Fibroblast of skin of abdomen (primary cell): ENCODE data around the gene ZNF445. TPM values are rescaled to one million over a fixed set of nuclear protein-coding genes. Genes with fewer than 3 reads are reported as not detected.
"Not testable (repeated sequence)": the region's sequence is repeated elsewhere in the genome, so short reads cannot be mapped to it uniquely, and the experiment has no call there.

ENCODE experiments used
- DNase-seq: peaks from one replicate; pipeline ENCODE4 v3.0.0-alpha.2; 2013
- polyA plus RNA-seq, 2 experiments: library from polyadenylated mRNA; unstranded; fragments of 120-200 nt; gene quantifications; one replicate each; pipeline ENCODE4 v1.2.1, GENCODE V29; 2013; ENCODE audit not compliant: insufficient read length in 2 of 2

ZNF445 gene
- polyA plus RNA-seq (2013, experiment 1 of 2; ENCODE audit: insufficient read length): 8.4 TPM
- 7.4 TPM for polyA plus RNA-seq (2013, experiment 2 of 2; ENCODE audit: insufficient read length)

GRCh38 chr3:44477312-44478030 is at the start of gene ZNF445:
TSS of gene ZNF445 (minus strand) at chr3:44477670. CDS start at chr3:44455549, 22,121 bp downstream.
- peak; percentile 81 for DNase-seq

- DNase-seq: no peak
Observed at GRCh38 chr3:44525060-44525459, 47.6 kb upstream of the ZNF445 start.

DNA sequence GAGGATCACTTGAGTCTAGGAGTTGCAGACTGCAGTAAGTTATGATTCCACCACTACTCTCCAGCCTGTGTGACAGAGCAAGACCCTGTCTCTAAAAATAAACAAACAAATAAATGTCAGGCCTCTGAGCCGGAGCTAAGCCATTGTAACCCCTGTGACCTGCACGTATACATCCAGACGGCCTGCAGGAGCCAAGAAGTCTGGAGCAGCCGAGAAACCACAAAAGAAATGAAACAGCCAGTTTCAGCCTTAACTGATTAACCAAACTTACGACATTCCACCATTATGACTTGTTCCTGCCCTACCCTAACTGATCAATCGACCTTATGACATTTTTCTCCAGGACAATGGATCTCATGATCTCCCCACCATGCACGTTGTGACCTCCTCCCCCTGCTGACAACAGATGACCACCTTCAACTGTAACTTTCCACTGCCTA is 45.0 kb upstream of the ZNF445 start:
- DNase-seq: no peak

DNA sequence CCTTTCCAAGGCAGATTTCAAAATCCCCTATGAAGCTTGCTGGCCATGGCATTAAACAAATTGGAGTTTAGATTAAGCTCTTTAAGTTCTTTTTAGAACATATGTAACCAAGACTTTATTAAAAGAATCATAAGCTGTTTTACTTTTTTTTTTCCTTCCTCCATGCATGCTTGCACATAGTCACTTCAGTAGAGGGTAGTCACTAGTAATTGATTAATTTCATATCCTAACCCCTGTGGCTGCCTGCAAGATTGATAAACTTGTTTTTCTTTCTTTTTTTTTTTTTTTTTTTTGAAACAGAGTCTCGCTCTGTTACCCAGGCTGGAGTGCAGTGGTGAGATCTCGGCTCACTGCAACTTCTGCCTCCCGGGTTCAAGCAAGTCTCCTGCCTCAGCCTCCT is 44.3 kb upstream of the ZNF445 start:
- DNase-seq: no peak

DNA sequence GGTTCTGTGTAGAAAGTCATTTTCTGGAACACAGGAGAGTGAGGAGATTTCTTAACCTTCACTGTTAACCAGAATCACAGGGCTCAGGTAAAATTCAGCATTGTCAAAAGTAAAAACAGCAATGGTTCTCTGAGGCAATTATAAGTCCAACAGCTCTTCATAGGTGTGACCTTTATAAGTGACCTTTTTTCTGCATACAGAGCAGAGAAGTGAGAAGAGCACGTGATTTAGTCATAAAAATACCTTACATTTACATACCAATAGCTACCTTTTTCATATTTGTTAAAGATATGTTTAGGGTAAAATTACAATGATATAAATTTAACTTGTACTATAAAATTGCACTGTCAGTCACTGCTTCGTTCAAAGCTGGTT is 41.3 kb upstream of the ZNF445 start:
- no peak for DNase-seq

GRCh38 chr3:44516230-44516629 is 38.8 kb upstream of the ZNF445 start:
- no peak for DNase-seq

DNA sequence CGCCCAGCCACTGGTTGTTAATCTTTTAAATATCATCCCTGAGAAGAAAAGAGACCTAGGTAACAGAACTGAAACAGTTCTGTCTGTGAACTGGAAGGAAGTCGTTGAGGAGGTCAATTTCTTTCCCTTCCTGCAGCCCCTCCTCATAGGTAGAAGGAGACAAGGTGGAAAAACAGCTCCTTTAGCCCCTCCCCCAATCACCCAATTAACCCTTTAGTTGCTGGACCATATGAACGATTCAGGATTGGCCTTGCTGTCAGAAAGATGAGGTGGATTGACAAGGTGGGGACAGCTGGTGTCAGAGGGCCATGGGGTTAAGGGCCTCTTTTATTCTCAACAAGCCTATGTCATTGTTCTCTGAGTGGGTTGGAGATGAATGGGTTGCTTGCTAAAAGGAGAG is 36.0 kb upstream of the ZNF445 start:
- no peak for DNase-seq

DNA sequence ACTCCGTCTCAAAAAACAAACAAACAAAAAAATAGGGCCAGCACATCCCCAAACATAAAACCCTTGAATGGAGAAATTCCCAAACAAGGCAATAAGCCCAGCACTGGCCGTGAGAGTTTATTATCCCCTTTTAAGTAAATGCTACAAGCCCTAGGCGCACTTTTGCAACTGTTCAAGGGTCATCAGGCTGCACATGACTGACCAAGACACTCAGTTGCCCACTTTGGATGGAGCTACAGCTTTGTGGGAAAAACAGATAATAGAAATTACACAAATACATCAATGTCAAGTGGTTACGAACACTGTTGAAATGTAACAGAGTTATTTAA is 33.7 kb upstream of the ZNF445 start:
- no peak for DNase-seq

DNA sequence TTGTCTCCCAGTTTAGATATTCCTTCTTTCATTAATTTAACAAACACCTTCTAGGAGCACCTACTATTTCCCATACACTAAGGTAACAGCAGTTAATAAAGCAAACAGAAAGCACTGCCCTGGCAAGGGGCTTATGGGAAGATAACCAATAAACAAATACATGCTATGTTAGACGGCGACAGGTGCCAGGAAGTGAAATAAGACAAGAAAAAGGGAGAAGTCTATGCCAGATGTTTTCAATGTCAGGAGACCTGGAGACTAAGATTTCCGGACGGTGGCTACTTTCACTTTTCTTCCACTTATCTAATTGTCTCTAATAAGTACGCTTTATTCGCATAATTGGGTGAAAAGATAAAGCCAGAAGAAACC is 32.5 kb upstream of the ZNF445 start:
- DNase-seq: no peak

- DNase-seq: no peak
Observed at GRCh38 chr3:44509393-44509921, 32.0 kb upstream of the ZNF445 start.

DNA sequence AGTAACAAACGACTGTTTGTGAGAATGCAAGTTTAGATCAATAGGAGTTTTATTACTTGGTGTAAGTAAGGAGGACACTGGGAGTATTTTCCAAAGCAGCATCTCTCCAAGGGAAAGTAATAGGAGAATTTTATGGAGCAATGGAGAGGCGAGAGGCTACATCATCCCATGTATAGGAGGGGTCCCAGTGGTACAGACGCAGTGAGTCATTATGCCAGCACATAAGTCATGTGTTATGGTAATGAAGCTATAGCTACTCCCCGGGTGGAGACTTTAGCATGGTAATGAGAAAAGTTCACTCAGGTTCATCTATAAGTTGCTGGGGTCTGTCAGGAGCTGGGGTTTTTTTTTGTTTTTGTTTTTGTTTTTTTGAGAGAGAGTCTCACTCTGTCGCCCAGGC is 29.5 kb upstream of the ZNF445 start:
- no peak for DNase-seq

GRCh38 chr3:44506556-44506955 is 29.1 kb upstream of the ZNF445 start:
- DNase-seq: no peak

- DNase-seq: no peak
Observed at GRCh38 chr3:44504566-44504965, 27.1 kb upstream of the ZNF445 start.

GRCh38 chr3:44503178-44503577 is 25.7 kb upstream of the ZNF445 start:
- not testable (repeated sequence) for DNase-seq

DNA sequence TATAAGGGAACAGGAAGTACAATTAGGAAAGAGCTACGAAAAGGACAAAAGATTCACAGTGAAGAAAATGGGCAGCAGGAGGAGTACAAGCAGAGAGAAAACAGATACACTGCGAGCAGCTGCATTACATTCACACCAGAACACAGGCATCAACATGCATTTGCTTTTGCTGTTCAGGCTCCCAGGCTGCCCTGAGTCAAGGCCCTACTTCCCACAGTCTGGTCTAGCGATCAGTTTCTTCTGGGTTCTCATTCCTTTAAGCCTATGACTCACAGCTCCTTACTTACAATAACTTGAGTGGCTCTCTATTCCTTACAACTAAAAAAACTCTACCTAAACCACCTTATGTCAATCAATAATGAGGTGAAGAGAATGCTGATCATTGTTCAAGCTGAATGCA is 24.5 kb upstream of the ZNF445 start:
- no peak for DNase-seq

- DNase-seq: not testable (repeated sequence)
Observed at GRCh38 chr3:44499899-44500168, 22.4 kb upstream of the ZNF445 start.

GRCh38 chr3:44499149-44499898 is 21.9 kb upstream of the ZNF445 start:
- DNase-seq: no peak

GRCh38 chr3:44495636-44496415 is 18.4 kb upstream of the ZNF445 start:
- no peak for DNase-seq

DNA sequence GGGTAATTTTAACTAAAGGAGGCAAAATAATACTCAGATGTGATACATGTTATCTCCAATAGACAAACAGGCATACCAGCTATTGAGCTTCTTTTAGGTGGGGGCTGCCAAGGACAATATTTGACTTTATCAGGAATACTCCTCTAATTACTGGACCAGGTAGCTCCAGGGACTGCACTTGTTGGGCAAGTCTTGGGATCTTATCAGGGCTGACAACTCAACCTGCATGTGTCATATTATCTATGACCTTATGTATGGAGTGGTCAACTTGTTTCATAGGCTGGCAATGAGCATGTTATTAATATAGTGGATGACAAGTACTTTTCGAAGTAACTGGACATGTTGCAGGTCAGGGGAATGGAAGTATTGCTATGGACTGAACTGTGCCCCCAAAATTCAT is 15.0 kb upstream of the ZNF445 start:
- no peak for DNase-seq

GRCh38 chr3:44482721-44483120 is 5.3 kb upstream of the ZNF445 start:
- DNase-seq: no peak

GRCh38 chr3:44478606-44479094 is 1.2 kb upstream of the ZNF445 start:
- no peak for DNase-seq

DNA sequence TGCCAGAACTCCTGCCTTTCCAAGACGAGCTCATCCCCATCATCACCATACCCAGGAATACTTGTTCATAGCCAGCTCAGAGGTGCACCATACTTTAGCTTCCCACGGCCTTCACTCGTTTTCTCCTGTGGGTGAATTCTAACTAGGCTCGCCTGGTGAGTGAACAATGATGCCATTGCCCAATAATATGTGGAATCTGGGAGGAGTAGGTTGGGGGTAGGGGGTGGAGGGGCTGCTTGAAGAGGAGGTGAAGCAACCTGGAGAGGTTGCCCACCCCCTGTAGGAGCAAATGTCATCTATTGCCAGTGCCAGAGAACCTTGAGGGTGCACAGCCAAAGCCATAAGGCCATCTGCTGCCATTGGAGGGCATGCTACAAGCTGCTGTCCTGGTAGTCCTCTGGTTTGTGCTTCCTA is 592 bp upstream of the ZNF445 start:
- no peak for DNase-seq

GRCh38 chr3:44476963-44477311 is 533 bp downstream of the ZNF445 start:
- DNase-seq: no peak
